HTR-8/SVneo (cell line): ENCODE measurements around the gene RSPH6A.
"Not testable (repeated sequence)": the region's sequence is repeated elsewhere in the genome, so short reads cannot be mapped to it uniquely, and the experiment has no call there.

ENCODE experiments used
- DNase-seq: peaks from one replicate; pipeline ENCODE4 v3.0.0; 2011; ENCODE audit warnings: low spot score, mixed read lengths; ENCODE audit not compliant: insufficient read length
- FAIRE-seq: peaks from 2 replicates; lab custom pipeline; 2011; peaks lifted over from hg19 to GRCh38; lab: Jason Lieb, UNC

RSPH6A gene

DNA sequence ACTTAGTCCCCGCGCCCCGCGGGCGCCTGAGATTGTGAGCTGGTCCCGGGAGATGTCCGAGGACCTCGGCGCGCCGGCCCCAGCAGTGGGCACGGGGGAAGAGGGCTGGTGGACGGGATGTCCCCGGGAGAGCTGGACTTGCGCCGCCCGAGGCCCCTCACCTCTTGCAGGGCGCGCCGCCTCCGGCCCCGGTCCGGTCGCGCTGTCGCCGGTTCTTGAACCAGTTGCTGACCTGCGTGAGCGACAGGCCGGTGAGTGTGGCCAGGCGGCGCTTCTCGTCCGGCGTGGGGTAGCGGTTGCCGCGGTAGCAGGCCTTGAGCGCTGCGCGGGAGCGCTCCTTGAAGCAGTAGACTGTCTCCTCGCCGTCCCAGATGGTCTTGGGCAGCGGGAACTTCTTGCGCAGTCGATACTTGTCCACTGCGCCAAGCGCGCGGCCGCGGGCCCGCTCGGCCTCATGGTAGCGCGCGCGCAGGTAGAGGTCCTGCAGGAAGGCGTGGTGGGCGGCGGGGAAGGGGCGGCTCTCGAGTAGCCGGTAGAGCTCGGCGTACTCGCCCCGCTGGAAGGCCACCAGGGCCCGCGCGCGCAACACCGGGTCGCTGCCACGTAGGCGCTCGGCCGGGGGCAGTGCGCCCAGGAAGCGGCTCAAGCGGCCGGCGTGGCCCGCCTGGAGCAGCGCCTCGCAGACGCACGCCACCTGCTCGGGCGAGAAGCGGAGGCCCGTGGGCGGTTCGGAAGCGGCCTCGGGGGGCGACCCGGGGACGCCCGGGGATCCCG, 47.0 kb downstream of the RSPH6A start:
- peak; percentile 67 for FAIRE-seq
- DNase-seq = no peak

DNA sequence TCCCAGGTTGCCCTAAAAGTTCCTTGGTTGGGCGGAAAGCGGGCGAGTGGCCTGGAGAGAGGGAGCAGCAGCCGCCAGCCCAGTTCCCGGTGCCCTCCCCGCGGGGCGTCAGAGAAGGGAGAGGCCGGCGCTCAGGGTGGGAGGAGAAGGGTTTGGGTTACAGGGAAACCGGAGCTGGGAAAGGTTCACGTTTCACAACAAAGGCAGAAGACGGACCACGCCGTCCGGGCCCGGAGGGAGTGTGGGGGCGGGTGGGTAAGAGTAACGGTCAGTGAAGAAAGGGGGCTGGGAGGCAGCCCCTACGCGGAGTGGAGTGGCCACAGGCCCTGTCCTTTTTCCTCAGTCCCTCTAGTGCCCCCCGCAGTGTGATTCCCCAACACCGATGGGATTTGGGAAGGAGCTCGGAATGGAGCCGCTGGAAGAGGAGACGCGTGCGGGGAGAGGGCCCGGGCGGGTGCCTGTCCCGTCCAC, 47.7 kb downstream of the RSPH6A start:
- DNase-seq (peak; percentile 78), FAIRE-seq (peak; percentile 70)

DNA sequence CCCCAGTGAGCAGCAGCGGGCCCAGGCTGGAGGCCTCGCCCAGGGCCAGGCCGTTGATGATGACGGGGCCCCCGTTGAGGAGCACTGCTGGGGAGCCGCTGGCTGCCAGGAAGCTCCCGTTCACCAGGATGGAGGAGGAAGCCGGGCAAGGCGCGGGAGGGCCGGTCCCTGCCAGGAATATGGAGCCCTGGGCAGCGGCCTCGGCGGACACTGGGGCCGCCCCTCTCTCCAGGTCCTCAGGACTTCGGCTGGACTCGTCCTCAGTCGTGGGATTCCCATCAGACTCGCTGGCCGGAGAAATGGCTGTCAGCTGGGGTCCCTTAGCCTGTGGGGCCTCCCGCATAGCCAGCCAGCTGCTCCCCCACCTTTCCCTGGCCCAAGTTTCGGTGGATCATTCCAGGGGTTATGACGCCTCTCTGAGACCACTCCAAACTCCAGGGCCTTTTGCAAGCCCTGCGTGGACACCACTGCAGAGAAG, 48.2 kb downstream of the RSPH6A start:
- DNase-seq = no peak
- no peak for FAIRE-seq

DNA sequence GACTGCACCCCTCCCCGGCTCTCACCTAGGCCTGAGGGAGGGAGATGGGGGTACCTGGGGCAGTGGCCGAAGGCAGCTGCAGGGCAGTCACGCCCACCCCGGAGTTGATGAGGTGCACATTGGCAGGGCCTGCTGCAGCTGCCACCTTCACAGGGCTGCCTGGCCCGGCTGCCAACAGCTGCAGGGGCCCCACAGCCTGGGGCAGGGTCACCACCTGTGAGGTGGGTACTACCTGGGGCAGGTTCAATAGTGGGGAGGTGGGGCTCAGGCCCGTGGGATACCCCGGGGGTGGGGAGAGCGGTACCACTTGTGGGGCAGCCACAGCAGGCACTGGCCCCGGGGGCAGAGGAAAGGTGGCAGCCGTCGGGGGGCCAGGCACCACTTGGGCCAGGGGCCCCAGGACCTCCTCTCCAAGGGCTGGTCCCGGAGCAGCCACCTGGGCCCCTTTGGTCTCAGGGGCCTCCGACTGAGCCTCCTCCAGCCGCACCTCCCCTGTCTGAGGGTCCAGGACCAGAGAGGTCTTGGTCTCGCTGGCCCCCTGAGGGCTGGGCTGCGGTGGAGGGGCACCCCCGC, 48.7 kb downstream of the RSPH6A start:
- FAIRE-seq = no peak
- DNase-seq = no peak

DNA sequence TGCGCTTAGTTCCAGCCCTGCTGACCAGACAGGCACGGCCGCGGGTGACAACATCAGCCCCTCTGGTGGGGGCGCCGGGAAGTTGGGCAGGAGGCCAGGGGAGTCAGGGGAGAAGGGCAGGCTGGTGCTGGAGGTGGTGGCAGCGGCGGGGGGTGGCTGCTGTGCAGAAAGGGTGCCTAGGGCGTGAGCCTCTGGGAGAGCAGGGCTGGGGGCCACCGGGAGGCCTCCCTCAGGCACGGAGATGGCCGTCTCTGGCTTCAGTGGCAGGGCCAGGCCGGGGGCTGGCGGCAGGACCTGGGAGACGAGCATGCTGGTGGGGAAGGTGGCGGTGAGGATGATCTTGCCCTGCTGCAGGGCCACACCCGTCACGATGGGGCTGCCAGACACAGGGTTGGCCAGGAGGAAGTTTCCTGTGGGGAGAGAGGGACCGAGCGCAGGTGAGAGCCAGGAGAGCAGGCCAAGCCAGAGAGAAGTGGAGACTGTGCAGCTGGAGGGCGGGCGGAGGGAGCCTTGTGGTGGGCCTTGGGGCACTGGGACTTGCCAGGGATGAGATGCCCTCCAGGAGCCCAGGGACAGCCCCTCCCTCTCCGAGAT, 49.3 kb downstream of the RSPH6A start:
- FAIRE-seq (no peak), DNase-seq (no peak)

DNA sequence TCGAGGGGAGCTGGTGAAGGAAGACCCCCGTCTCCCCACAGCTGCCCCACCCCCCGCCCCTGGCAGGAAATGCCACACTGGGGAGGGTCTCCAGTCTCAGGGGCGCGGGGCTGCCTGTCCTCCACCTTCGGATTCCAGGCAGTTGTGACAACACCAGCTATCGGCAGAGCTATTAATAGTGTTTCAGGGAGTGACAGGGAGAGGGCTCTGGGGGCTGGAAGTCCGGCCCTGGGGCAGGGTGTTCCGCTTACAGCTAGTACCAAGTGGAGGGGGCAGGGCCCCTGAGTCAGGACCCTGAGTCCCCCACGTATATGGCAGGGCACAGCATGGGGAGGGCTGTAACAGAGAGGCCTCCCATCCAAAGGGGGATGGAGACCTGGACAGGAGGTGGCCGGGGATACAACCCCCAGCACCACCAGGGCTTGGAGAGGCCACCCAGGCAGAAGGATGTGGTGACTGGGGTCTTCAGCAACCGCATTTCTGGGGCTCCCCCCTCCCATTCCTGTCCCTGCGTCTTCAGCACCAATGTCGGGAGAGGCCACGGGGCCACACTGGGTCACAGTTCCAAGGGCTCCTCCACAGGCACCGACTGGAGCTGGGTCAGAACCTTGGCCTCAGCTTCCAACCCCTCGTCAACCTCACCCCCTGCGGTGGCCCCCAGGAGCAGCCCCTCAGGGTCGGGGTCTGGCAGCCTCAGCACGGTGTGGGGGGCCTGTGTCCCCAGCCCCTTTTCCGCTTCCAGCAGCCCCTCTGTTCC, 50.0 kb downstream of the RSPH6A start:
- no peak for FAIRE-seq

DNA sequence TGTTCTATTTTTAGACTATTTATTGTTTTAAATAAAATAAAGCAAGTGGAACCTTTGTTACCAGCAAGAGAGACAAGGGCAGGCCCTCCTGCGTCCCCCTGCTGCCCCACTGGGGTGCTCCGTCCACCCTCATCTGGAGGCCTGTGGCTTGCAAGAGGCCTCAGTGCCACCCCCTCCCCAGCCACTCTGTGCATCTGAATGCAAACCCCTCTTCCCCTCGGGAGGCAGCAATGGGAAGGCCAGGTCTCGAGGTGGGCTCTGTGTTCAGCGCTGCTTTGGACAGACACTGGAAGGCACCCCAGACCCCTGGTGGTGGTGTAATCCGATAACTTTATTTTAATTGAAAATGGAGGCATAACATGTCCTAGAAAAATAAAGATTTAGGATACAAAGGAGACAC, 50.6 kb downstream of the RSPH6A start:
- DNase-seq = no peak
- FAIRE-seq = no peak

More for the DNA sequence above, 50.0 kb downstream of the RSPH6A start:
- DNase-seq = no peak

DNA sequence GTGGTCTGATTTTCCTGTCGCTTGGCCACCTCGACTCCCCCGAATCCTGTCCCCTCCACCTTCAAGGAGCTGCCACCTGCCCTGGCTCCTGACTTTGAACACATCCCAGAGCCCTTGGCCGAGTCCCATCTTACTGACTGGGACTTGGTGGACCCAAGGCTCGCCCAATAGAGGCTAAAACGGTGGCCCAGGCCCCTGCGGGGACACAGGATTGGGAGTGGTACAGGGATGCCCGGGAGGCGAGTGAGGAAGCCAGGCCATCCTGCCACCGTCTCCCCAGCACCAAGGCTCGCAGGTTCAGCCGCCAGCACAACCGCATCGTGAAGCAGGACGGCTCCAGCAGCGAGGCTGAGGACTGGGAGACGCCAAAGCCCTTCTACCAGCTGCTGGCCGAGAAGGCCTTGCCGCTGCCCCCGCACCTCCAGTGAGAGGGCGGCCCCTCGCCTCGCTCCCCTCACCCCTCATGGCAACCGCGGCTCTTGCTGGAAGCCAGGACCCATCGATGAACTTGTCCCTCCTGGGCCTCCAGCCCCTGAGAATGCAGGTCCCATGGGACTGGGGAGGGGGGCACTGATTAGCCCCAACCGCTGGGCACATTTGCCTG, 51.3 kb downstream of the RSPH6A start:
- FAIRE-seq (no peak), DNase-seq (no peak)

DNA sequence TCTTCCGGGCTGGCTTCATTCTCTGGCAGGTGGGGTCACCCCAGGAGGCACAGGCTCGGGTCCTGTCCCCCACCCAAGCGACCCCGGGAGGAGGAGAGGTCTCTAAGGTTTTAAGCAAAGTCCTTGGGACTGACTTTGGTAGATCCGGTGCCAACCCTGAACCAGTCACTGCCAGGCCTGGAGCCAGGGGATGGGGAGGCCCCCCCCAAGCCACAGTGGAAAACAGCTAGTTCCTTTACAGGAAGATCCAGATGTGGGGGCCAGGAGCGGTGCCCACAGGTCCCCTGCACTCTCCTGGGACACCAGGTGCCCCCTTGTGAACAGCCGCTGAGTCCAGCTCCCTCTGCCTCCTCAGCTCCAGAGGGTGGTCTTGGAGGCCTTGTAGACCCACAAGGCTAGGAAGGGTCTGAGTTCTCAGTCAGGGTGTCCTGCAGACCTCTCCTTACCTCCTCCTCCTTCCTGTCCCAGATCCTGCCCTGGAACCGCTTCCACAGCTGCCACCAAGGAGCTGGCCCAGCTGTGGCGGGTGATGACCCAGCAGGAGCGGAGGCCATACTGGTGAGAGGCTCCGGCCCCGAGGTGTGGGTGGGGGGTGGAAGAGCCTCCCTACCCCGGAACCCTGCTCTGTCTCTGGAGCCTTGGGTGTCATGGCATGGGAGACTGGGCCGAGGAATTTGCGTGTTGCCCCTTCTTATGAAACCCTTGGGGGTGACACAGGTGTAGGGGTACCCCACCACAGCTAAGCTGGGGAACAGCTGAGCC, 52.1 kb downstream of the RSPH6A start:
- DNase-seq = no peak
- FAIRE-seq = no peak

DNA sequence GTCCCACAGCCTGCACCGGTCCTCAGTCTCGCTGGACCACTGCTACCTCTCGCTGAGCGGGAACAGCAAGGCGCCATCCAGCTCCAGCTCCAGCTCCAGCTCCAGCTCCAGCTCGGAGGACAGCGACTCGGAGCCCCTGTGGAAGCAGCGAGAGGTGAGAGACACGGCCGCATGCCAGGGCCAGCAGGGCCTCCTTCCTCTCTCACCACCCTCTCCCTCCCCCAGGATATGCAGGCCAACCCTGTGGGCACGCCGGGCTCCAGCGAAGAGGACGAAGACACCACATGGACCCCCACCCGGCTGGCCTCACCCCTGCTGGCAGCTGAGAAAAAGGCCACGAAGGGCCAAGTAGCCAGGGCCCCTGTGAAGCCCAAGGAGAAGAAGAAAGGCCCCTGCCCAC, 53.4 kb downstream of the RSPH6A start:
- FAIRE-seq (no peak), DNase-seq (no peak)

DNA sequence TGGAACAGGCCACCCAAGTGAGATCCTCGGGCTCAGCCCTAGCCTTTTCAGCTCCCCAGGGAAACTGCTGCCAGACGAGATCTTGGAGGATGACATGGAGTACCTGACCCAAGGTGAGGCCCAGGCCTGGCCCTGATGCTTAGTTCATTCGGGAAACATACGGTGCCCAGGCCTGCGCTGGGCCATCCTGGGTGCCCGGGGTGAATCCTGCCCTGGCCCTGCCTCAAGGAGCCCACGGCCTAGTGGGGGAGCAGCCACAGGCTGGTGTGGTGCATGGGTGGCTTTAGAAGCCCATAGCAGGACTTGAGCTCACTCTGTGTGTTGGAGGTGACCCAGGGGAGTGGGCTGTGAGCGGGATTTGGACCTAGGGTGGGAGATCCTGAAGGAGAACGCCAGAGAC, 56.2 kb downstream of the RSPH6A start:
- no peak for DNase-seq
- FAIRE-seq = no peak

DNA sequence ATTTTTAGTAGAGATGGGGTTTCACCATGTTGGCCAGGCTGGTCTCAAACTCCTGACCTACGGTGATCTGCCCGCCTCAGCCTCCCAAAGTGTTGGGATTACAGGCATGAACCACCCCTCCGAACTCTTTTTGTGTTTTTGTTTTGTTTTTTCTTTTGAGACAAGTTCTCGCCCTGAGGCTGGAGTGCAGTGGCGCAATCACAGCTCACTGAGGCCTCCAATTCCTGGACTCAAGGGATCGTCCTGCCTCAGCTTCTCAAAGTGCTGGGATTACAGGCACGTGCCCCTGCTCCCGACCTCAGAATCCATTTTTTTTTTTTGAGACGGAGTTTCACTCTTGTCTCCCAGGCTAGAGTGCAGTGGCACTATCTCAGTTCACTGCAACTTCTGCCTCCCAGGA, 57.4 kb downstream of the RSPH6A start:
- FAIRE-seq = no peak

DNA sequence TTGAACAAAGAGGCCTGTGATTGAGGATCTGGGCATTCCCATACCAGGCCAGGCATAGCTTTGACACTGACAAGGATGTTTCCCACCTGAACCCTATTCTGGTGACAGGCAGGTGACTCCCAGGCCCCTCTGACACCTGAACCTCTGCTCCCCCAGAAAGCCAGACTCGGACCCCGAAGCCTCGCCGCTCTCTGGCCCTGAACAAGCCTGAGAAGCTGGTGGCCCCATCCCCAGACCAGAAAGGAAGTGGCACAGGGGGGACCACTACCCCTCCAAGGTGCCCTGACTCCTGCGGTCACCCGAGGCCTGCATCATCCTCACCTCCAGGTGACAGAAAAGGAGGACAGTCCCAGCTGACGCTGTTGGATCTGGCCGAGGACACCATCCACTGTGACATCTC, 60.8 kb downstream of the RSPH6A start:
- FAIRE-seq (no peak), DNase-seq (no peak)

More for the DNA sequence above, 57.4 kb downstream of the RSPH6A start:
- DNase-seq = no peak

DNA sequence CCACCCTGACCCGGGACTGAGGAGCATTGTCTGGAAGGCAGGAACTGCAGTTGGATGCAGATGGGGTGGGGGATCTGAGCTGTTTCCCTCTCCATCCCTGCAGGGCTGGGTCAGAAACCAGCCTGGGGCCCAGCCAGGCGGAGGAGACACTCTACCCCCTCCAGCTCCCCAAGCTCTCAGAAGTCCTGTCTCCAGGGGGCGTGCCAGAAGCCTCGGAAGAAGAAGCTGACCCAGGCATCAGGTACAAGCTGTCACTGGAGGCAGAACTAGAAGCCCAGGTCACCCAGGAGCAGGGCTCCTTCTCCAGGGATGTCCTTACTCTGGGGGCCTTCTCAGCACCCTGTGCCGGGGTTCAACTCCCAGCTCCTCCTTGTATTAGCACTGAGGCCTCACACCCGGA, 61.6 kb downstream of the RSPH6A start:
- DNase-seq (no peak), FAIRE-seq (no peak)

DNA sequence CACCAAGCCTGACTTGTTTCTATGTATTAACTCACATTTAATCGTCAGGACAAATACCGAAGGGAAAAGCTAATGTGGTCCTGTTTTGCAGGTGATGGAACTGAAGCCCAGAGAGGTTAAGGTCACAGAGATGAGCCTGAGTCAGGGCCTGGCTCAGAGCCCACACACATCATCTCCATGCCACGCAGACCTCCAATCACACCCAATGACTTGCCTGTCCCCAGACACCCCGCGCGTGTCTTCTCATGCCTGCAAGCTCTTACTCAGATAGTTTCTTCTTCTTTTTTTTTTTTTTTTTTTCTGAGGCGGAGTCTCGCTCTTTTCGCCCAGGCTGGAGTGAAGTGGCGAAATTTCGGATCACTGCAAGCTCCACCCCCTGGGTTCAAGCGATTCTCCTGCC, 62.5 kb downstream of the RSPH6A start:
- no peak for DNase-seq
- no peak for FAIRE-seq

DNA sequence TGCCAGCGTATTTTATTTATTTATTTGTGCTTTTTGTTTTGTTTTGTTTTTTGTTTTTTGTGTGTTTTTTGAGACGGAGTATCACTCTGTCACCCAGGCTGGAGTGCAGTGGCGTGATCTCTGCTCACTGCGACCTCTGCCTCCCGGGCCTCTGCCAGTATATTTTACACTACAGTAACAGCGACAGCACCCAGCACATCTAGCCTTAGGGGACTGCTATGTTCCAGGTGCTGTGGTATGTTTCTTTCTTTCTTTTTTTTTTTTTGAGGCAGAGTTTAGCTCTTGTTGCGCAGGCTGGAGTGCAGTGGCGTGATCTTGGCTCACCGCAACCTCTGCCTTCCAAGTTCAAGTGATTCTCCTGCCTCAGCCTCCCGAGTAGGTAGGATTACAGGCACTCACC, 63.6 kb downstream of the RSPH6A start:
- not testable (repeated sequence) for DNase-seq, FAIRE-seq

DNA sequence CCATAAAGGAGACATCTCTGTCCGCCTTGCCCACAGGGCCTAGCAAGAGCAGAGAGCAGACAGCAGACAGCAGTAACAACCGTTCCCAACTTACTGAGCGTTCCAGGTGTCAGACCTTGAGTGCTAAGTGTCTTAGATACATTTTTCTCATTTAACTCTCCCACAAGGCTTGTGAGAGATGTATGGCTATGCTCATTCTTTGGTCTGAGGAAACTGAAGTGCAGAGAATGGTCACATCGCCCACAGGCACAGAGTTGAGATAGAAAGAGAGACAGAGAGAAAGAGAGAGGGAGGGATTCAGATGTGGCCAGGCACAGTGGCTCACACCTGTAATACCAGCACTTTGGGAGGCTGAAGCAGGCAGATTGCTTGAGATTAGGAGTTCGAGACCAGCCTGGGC, 67.6 kb downstream of the RSPH6A start:
- no peak for DNase-seq
- no peak for FAIRE-seq

DNA sequence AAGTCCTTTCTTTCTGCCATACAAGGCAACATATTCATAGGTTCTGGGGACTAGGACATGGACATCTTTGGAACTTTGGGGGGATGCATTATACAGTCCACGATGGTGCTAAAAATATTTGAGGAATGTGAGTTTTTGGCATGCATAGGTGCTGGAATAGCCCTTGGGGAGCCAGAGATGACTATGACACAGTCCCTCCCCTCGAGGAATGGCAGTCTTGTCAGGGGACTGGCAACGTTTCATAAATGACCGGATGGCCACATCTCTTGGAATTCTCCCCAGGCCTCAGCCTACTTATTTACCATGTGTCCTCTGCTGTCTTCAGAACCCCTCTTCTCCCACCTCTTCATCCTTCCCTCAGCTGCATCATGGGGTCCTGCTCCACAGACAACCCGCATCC, 68.2 kb downstream of the RSPH6A start:
- FAIRE-seq = no peak
- DNase-seq = no peak
